Breast epithelium (tissue), 3 donors: Measurements from ENCODE around the gene DMD.

Experiments
- POLR2A ChIP-seq: fragments of 450-650 bp; IDR thresholded peaks from one replicate; pipeline ENCODE4 v1.6.1; 2016; ENCODE audit warnings: antibody characterized with exemption, mild to moderate bottlenecking, moderate library complexity
- POLR2AphosphoS5 ChIP-seq, 3 donors: sonication (generic); formaldehyde crosslinking; IDR thresholded peaks; one replicate each; pipeline ENCODE4 v1.6.1; 2017; ENCODE audit warnings: antibody characterized with exemption in 3 of 3
- TF ChIP-seq, protein P1 (sequence below), 3 donors: fragments of 450-650 bp; IDR thresholded peaks; one replicate each; pipeline ENCODE4 v1.5.1; 2016 to 2017; ENCODE audit warnings: antibody characterized with exemption in 3 of 3, mild to moderate bottlenecking in 3 of 3, moderate library complexity in 3 of 3

GRCh38 chrX:32933548-32933947, 277.8 kb downstream of the DMD start:
- TF ChIP-seq, protein P1, sequence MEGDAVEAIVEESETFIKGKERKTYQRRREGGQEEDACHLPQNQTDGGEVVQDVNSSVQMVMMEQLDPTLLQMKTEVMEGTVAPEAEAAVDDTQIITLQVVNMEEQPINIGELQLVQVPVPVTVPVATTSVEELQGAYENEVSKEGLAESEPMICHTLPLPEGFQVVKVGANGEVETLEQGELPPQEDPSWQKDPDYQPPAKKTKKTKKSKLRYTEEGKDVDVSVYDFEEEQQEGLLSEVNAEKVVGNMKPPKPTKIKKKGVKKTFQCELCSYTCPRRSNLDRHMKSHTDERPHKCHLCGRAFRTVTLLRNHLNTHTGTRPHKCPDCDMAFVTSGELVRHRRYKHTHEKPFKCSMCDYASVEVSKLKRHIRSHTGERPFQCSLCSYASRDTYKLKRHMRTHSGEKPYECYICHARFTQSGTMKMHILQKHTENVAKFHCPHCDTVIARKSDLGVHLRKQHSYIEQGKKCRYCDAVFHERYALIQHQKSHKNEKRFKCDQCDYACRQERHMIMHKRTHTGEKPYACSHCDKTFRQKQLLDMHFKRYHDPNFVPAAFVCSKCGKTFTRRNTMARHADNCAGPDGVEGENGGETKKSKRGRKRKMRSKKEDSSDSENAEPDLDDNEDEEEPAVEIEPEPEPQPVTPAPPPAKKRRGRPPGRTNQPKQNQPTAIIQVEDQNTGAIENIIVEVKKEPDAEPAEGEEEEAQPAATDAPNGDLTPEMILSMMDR (IDR thresholded peaks at IDR 0.05): no peak
- TF ChIP-seq POLR2A (no peak), POLR2AphosphoS5 (IDR thresholded peaks at IDR 0.05) (no peak)
